Type B pancreatic cell (in vitro differentiated cells): Measurements from ENCODE around the gene CCAR1. TPM values are rescaled to one million over a fixed set of nuclear protein-coding genes. Genes with fewer than 3 reads are reported as not detected.

Source experiments
- DNase-seq: peaks from one replicate; pipeline ENCODE4 v3.0.0; 2021; ENCODE audit warnings: mixed read lengths; ENCODE audit not compliant: unreplicated experiment; ENCODE audit errors: extremely low spot score
- H3K27ac Mint-ChIP-seq: 2 replicates; pipeline ENCODE4 v1.8.0; 2021; ENCODE audit warnings: mild to moderate bottlenecking, mixed read lengths
- H3K27me3 Mint-ChIP-seq: 2 replicates; pipeline ENCODE4 v1.8.0; 2021; ENCODE audit warnings: mixed read lengths
- H3K36me3 Mint-ChIP-seq: 2 replicates; pipeline ENCODE4 v1.8.0; 2021; ENCODE audit warnings: mixed read lengths
- H3K4me1 Mint-ChIP-seq: one replicate; pipeline ENCODE4 v1.8.0; 2021; ENCODE audit warnings: mixed read lengths; ENCODE audit not compliant: unreplicated experiment
- H3K4me3 Mint-ChIP-seq: 2 replicates; pipeline ENCODE4 v1.8.0; 2021; ENCODE audit warnings: mild to moderate bottlenecking, mixed read lengths
- H3K9me3 Mint-ChIP-seq: 2 replicates; pipeline ENCODE4 v1.8.0; 2021; ENCODE audit warnings: mixed read lengths
- CTCF ChIP-seq: fragments of 200-600 bp; sonication (generic); conservative IDR thresholded peaks from 2 replicates; pipeline ENCODE4 v1.5.0; 2021; ENCODE audit warnings: antibody characterized with exemption, mild to moderate bottlenecking
- total RNA-seq: library from RNA; stranded (reverse); gene quantifications from 2 replicates; pipeline ENCODE4 v1.2.1, GENCODE V29; 2021; ENCODE audit warnings: low replicate concordance

CCAR1 gene
- total RNA-seq, 1 donor from 2014 or later, result 109 TPM

GRCh38 chr10:68828833-68829232, 107.8 kb downstream of the CCAR1 start:
- Mint-ChIP-seq H3K36me3 (no peaks in the 10 kb centered on the region), H3K27ac (no peak overlapping the region), H3K9me3 (no peaks in the 10 kb centered on the region), H3K4me3 (peak overlapping the region; percentile 80), H3K27me3 (peaks cover 16% of the 10 kb centered on the region), H3K4me1 (no peaks in the 10 kb centered on the region)
- TF ChIP-seq CTCF, result no peak
- DNase-seq, result no peak

- no peak overlapping the region for H3K27ac Mint-ChIP-seq
- peak overlapping the region; percentile 47 for H3K4me3 Mint-ChIP-seq
- TF ChIP-seq CTCF, result no peak
Measured at GRCh38 chr10:68829521-68829920, 108.5 kb downstream of the CCAR1 start.

GRCh38 chr10:68829952-68830351, 108.9 kb downstream of the CCAR1 start:
- H3K27me3 Mint-ChIP-seq, result peaks cover 13% of the 10 kb centered on the region
- no peaks in the 10 kb centered on the region for H3K4me1 Mint-ChIP-seq
- no peak overlapping the region for H3K27ac Mint-ChIP-seq
- no peak for DNase-seq
- no peaks in the 10 kb centered on the region for H3K9me3 Mint-ChIP-seq
- H3K36me3 Mint-ChIP-seq, result no peaks in the 10 kb centered on the region
- H3K4me3 Mint-ChIP-seq, result peak overlapping the region; percentile 47
- no peak for TF ChIP-seq CTCF

More at GRCh38 chr10:68829521-68829920, 108.5 kb downstream of the CCAR1 start:
- DNase-seq, result no peak
- peaks cover 16% of the 10 kb centered on the region for H3K27me3 Mint-ChIP-seq
- H3K36me3 Mint-ChIP-seq, result no peaks in the 10 kb centered on the region
- no peaks in the 10 kb centered on the region for H3K9me3 Mint-ChIP-seq
- no peaks in the 10 kb centered on the region for H3K4me1 Mint-ChIP-seq

GRCh38 chr10:68831961-68832455, 111.0 kb downstream of the CCAR1 start:
- peaks cover 8% of the 10 kb centered on the region for H3K27me3 Mint-ChIP-seq
- no peaks in the 10 kb centered on the region for H3K9me3 Mint-ChIP-seq
- no peak for DNase-seq
- no peak overlapping the region for H3K27ac Mint-ChIP-seq
- H3K4me3 Mint-ChIP-seq, result peak overlapping the region; percentile 57
- no peaks in the 10 kb centered on the region for H3K4me1 Mint-ChIP-seq
- H3K36me3 Mint-ChIP-seq, result no peaks in the 10 kb centered on the region
- TF ChIP-seq CTCF, result no peak

- no peaks in the 10 kb centered on the region for H3K9me3 Mint-ChIP-seq
- DNase-seq, result no peak
- TF ChIP-seq CTCF, result no peak
- H3K36me3 Mint-ChIP-seq, result no peaks in the 10 kb centered on the region
- H3K4me3 Mint-ChIP-seq, result no peak overlapping the region
- no peaks in the 10 kb centered on the region for H3K4me1 Mint-ChIP-seq
- H3K27ac Mint-ChIP-seq, result no peak overlapping the region
- peaks cover 8% of the 10 kb centered on the region for H3K27me3 Mint-ChIP-seq
Measured at GRCh38 chr10:68832601-68833000, 111.6 kb downstream of the CCAR1 start.
